ENCODE results near the gene BOD1L1.
"Not testable (repeated sequence)": the region's sequence is repeated elsewhere in the genome, so short reads cannot be mapped to it uniquely, and the experiment has no call there.

DNA sequence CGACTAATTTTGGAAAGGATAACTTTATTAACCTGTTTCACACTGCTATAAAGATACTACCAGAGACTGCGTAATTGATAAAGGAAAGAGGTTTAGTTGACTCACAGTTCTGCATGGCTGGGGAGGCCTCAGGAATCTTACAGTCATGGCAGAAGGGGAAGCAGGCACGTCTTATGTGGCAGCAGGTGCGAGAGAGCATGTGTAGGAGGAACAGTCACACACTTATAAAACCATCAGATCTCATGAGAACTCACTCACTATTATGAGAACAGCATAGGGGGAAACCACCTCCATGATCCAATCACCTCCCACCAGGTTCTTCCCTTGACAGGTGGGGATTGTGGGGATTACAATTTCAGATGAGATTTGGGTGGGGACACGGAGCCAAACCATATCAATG lies 67.4 kb downstream of the BOD1L1 start:
- TF ChIP-seq POLR2A, CTCF (IDR thresholded peaks at IDR 0.05): not testable (repeated sequence)
